ENCODE results near the gene TET1. TPM values are rescaled to one million over a fixed set of nuclear protein-coding genes. Genes with fewer than 3 reads are reported as not detected.

The TET1 gene
- total RNA-seq, 1 experiment from 2014 or later = 2.7 TPM

GRCh38 chr10:68598978-68599770 is 39.0 kb downstream of the TET1 start:
- ChIA-PET RAD21 (ENCODE audit: low non-redundant PET in 1 of 2, low total read pairs in 2 of 2, uncharacterized antibody in 2 of 2, unreplicated experiment in 2 of 2) (no interaction called here), POLR2A (interaction anchor here (1.0 kb wide), 1 partner anchor 39 kb away, joined by 3 read pairs; the partner anchor contains the start of gene TET1), CTCF (no interaction called here)
- no peak overlapping the region for H3K27ac ChIP-seq (ENCODE audit: low read depth, low read length)
- H4K20me1 ChIP-seq (ENCODE audit: insufficient read depth) = no peaks in the 10 kb centered on the region
- H3K9me2 ChIP-seq (ENCODE audit: insufficient read depth) = no peaks in the 10 kb centered on the region
- intact Hi-C loops (cut with micrococcal nuclease) = no loop called here
- no peaks in the 10 kb centered on the region for H3K9me3 ChIP-seq (ENCODE audit: control insufficient read depth in 1 of 2, insufficient read depth in 1 of 2, low read depth in 1 of 2, low read length in 2 of 2)
- ATAC-seq (no peak), DNase-seq (ENCODE audit: low read depth, low spot score) (no peak)
- no peaks in the 10 kb centered on the region for H3K27me3 ChIP-seq (ENCODE audit: insufficient read depth, low read length)
- no peak overlapping the region for H2AFZ ChIP-seq (ENCODE audit: low read depth, low read length, poor library complexity, severe bottlenecking)
- no peaks in the 10 kb centered on the region for H3K36me3 ChIP-seq (ENCODE audit: control insufficient read depth in 1 of 2, insufficient read depth in 2 of 2, low read length in 2 of 2)
- no TSS peak for BruUV-seq (replicated peaks)
- H3K4me3 ChIP-seq (replicated peaks in 1 of 2; ENCODE audit: low read depth in 1 of 2, low read length in 2 of 2) = peak overlapping the region in 1 of 2 experiments; percentile 58; a peak in 1 of 4 replicates
- peak overlapping the region; percentile 87 for H3K4me2 ChIP-seq (ENCODE audit: low read length)
- TF ChIP-seq REST (IDR thresholded peaks at IDR 0.05; ENCODE audit: low read depth) (no peak), ELF1 (IDR thresholded peaks at IDR 0.05; ENCODE audit: borderline replicate concordance, low read depth) (no peak), JUND (IDR thresholded peaks at IDR 0.05) (no peak), FOSL1 (IDR thresholded peaks at IDR 0.05; ENCODE audit: low read depth) (no peak), EGR1 (IDR thresholded peaks at IDR 0.05; ENCODE audit: low read depth) (no peak), POLR2A (IDR thresholded peaks at IDR 0.05; ENCODE audit: borderline replicate concordance, extremely low read depth, insufficient read depth, insufficient read length) (no peak), EZH2 (IDR thresholded peaks at IDR 0.05) (no peak), YY1 (IDR thresholded peaks at IDR 0.05; ENCODE audit: extremely low read depth, insufficient replicate concordance, low read depth, low read length) (no peak), CEBPB (IDR thresholded peaks at IDR 0.05; ENCODE audit: low read depth) (no peak)
- TF ChIP-seq, protein P1, sequence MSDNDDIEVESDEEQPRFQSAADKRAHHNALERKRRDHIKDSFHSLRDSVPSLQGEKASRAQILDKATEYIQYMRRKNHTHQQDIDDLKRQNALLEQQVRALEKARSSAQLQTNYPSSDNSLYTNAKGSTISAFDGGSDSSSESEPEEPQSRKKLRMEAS (IDR thresholded peaks at IDR 0.05) = no peak
- H3K9ac ChIP-seq (ENCODE audit: low read length) = peak overlapping the region; percentile 72
- H3K79me2 ChIP-seq (ENCODE audit: insufficient read depth, low read length) = no peaks in the 10 kb centered on the region
- H3K4me1 ChIP-seq (ENCODE audit: control insufficient read depth in 1 of 2, insufficient read depth in 2 of 2, low read length in 2 of 2) = peaks cover 28 to 42% of the 10 kb centered on the region in 2 experiments

Measured in HCT116 (cell line).